NCI-H82 treated with DMSO at 0.1 percent for 48 hours (cell line): ENCODE data around the gene RIT1.

Experiments used
- DNase-seq: peaks from one replicate; lab custom pipeline; 2025; ENCODE audit not compliant: unreplicated experiment; lab: John Stamatoyannopoulos, UW

The RIT1 gene

DNA sequence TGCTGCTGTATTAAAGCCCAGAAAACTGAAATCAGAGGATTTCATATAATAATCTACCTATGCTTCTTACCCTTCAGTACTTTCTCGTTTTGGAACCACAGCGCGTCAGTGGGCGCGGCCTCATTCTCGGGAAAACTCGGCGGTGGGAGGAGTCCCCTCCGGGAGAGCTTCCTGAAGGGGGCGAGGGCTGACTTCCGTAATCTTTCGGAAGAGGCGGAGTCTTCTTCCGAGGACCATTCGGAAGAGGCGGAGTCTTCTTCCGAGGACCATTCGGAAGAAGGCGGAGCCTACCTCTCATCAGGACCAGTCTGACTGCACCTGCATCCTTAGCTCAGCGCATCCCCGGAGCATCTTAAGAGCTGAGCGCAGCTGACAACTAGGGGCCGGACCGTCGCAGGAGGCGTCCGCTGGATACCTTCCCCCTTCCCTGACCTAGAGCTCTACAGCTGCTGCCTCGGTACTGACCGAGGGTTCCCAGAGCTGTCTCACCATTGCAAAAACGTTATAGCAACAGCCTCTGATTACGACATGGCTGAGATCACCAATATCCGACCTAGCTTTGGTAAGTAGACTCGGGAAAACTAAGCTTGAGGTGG lies 51.8 kb downstream of the RIT1 start, which contains the start of gene SYT11:
TSS of gene SYT11 (plus strand) at position 334 of the 596 bp plus-strand sequence. CDS start at position 529, 195 bp downstream.
- DNase-seq: peak; percentile 97

DNA sequence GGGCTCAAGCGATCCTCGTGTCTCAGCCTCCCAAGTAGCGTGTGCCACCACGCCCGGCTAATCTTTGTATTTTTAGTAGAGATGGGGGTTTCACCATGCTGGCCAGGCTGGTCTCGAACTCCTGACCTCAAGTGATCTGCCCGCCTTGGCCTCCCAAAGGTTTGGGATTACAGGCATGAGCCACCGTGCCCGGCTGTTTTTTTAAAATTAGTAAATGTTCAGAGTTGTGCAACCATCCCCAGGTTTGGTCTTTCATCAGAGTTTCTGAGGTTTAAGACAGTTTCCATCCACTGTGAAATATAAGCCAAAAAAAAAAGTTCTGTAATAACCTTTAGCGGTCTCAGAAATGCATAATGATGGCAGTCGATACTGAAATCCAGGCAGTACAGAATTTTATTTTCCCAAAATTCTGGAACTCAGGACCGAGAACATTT lies 52.3 kb downstream of the RIT1 start:
- no peak for DNase-seq

DNA sequence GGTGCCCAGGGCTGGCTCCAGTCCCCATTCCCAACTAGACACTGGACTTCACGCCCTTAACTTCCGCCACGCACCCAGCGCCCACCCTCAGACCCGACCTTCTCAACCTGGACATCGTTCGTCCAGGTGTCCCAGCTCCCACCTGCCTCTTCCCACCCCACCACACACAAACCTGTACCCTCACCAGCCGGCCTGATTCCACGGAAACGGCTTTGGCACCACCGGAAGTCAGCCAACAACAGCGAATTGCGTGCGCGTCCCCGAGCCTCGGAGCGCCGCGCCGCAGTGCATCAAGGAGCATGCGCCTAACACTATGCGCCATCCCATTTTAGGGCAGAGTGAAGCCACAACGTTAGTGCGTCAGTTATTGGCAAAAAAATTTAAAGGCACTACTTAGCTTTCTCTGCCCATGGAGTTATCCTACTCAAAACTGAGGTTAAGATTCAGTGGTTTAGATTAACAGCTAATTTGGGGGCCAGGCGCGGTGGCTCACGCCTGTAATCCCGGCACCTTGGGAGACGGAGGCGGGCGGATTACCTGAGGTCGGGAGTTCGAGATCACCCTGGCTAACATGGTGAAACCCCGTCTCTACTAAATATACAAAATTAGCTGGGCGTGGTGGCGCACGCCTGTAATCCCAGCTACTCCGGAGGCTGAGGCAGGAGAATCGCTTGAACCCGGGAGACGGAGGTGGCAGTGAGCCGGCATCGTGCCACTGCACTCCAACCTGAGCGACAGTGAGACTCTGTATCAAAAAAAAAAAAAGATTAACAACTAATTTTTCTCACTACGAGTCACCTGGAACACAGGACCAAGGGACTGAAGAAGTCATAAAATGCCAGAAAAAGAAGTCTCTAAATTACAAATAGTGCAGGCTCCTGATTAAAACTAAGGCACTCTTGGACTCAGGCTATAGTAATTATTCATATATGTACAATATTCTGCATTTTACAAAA lies 53.9 kb downstream of the RIT1 start, which contains the start of gene GON4L:
TSS of gene GON4L (minus strand) at position 240 of the 956 bp plus-strand sequence. CDS start 3,434 bp downstream, outside the sequence.
- peak; percentile 93 for DNase-seq

- no peak for DNase-seq
Observed at GRCh38 chr1:155856257-155856974, 54.7 kb downstream of the RIT1 start.

- DNase-seq: no peak
Observed at GRCh38 chr1:155850345-155850744, 60.8 kb downstream of the RIT1 start.

DNA sequence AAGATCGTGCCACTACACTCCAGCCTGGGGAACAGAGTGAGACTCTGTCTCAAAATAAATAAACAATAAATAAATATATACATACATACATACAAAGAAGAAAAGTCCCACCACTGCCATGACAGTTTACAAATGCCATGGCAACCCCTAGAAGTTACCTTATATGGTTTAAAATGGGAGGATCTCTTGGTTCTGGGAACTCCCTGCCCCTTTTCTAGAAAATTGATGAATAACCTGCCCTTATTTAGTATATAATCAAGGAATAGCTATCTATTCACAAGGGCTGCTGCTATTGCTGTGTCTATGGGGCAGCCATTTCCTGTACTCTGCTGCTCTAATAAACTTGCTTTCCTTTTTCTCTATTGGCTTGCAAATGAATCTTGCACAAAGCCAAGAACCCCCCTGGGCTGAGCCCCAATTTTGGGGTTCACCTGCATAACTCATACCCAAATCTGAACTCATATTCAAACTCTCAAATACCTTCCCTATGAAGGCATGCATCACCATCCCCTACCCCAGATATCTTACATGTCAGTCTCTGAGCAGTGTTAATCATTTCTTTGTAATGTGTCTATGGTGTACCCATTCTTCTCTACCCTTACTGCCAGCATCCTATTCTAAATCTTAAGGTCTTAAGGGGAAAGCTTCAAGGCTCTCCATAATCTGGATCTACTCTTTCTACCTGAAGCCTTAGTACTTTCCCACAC lies 63.2 kb downstream of the RIT1 start:
- no peak for DNase-seq
